OCI-LY1 (cell line): Measurements from ENCODE around the gene PPP2R5B.

Experiments used
- H2AFZ ChIP-seq: fragments of 200-600 bp; sonication (generic), shearing (Covaris generic); 2 replicates; pipeline ENCODE4 v1.6.0; 2014; ENCODE audit warnings: antibody characterized with exemption, mild to moderate bottlenecking, low read length
- H3F3A ChIP-seq: fragments of 200-600 bp; sonication (generic), shearing (Covaris generic); 2 replicates; pipeline ENCODE4 v1.6.0; 2014; ENCODE audit warnings: mild to moderate bottlenecking, antibody characterized with exemption, low read length, moderate library complexity; ENCODE audit not compliant: insufficient read depth
- H3K27ac ChIP-seq: fragments of 200-600 bp; sonication (generic); 2 replicates; pipeline ENCODE4 v1.5.1; 2014; ENCODE audit warnings: low read length, mixed run types, mild to moderate bottlenecking, low read depth; ENCODE audit not compliant: poor library complexity, severe bottlenecking
- H3K27me3 ChIP-seq: fragments of 200-600 bp; sonication (generic); 2 replicates; pipeline ENCODE4 v1.6.0; 2014; ENCODE audit warnings: antibody characterized with exemption, mild to moderate bottlenecking, low read length, moderate library complexity; ENCODE audit not compliant: insufficient read depth
- H3K36me3 ChIP-seq: fragments of 200-600 bp; sonication (generic); 2 replicates; pipeline ENCODE4 v1.6.1; 2014; ENCODE audit warnings: mild to moderate bottlenecking, antibody characterized with exemption, low read length, moderate library complexity, mixed read lengths; ENCODE audit not compliant: insufficient read depth
- H3K4me1 ChIP-seq: fragments of 200-600 bp; sonication (generic); 2 replicates; pipeline ENCODE4 v1.5.1; 2014; ENCODE audit warnings: mild to moderate bottlenecking, low read length, moderate library complexity; ENCODE audit not compliant: insufficient read depth, severe bottlenecking
- H3K4me2 ChIP-seq: fragments of 200-600 bp; sonication (generic), shearing (Covaris generic); 2 replicates; pipeline ENCODE4 v1.6.1; 2014; ENCODE audit warnings: low read length
- H3K4me3 ChIP-seq: fragments of 200-600 bp; sonication (generic); 2 replicates; pipeline ENCODE4 v1.5.1; 2014; ENCODE audit warnings: low read length, low read depth, mild to moderate bottlenecking, mixed read lengths; ENCODE audit not compliant: poor library complexity, severe bottlenecking
- H3K79me2 ChIP-seq: fragments of 200-600 bp; shearing (Covaris generic); 2 replicates; pipeline ENCODE4 v1.6.1; 2016; ENCODE audit warnings: mixed run types, low read length, mixed read lengths; ENCODE audit not compliant: insufficient read depth
- H3K9ac ChIP-seq: fragments of 200-600 bp; sonication (generic), shearing (Covaris generic); 2 replicates; pipeline ENCODE4 v1.6.1; 2014; ENCODE audit warnings: mild to moderate bottlenecking, low read length, mixed read lengths
- H3K9me2 ChIP-seq: fragments of 200-600 bp; sonication (generic), shearing (Covaris generic); 2 replicates; pipeline ENCODE4 v1.6.1; 2014; ENCODE audit warnings: low read depth, mild to moderate bottlenecking, low read length, mixed read lengths
- H3K9me3 ChIP-seq: fragments of 200-600 bp; shearing (Covaris generic); 2 replicates; pipeline ENCODE4 v1.6.1; 2014; ENCODE audit warnings: low read length, mixed read lengths
- H4K20me1 ChIP-seq: fragments of 200-600 bp; sonication (generic), shearing (Covaris generic); 2 replicates; pipeline ENCODE4 v1.6.0; 2016; ENCODE audit warnings: mild to moderate bottlenecking, low read length; ENCODE audit not compliant: insufficient read depth
- CTCF ChIP-seq: fragments of 200-600 bp; sonication (generic), shearing (Covaris generic); IDR thresholded peaks from 2 replicates; pipeline ENCODE4 v1.5.1; 2017; ENCODE audit warnings: mild to moderate bottlenecking, antibody characterized with exemption, low read length, moderate library complexity, mixed read lengths
- EZH2 ChIP-seq: fragments of 200-600 bp; sonication (generic), shearing (Covaris generic); IDR thresholded peaks from 2 replicates; pipeline ENCODE4 v1.8.0; 2017; ENCODE audit warnings: borderline replicate concordance, mixed run types, mild to moderate bottlenecking, antibody characterized with exemption, low read length, moderate library complexity, mixed read lengths

Gene PPP2R5B

GRCh38 chr11:64960719-64961118, 36.2 kb downstream of the PPP2R5B start:
- no peak overlapping the region for H3K4me3 ChIP-seq
- no peak overlapping the region for H3K4me2 ChIP-seq
- no peaks in the 10 kb centered on the region for H3F3A ChIP-seq
- H3K36me3 ChIP-seq: no peaks in the 10 kb centered on the region
- no peak overlapping the region for H3K27ac ChIP-seq
- no peaks in the 10 kb centered on the region for H4K20me1 ChIP-seq
- H3K9ac ChIP-seq: no peak overlapping the region
- no peaks in the 10 kb centered on the region for H3K79me2 ChIP-seq
- no peaks in the 10 kb centered on the region for H3K9me2 ChIP-seq
- no peak overlapping the region for H2AFZ ChIP-seq
- no peak for TF ChIP-seq EZH2
- TF ChIP-seq CTCF: no peak
- H3K4me1 ChIP-seq: no peaks in the 10 kb centered on the region
- H3K9me3 ChIP-seq: no peaks in the 10 kb centered on the region
- no peaks in the 10 kb centered on the region for H3K27me3 ChIP-seq

GRCh38 chr11:64963072-64963631, 38.7 kb downstream of the PPP2R5B start:
- no peaks in the 10 kb centered on the region for H3K36me3 ChIP-seq
- no peak overlapping the region for H3K4me3 ChIP-seq
- H3F3A ChIP-seq: no peaks in the 10 kb centered on the region
- H3K79me2 ChIP-seq: no peaks in the 10 kb centered on the region
- no peak for TF ChIP-seq EZH2
- TF ChIP-seq CTCF: no peak
- no peaks in the 10 kb centered on the region for H3K9me3 ChIP-seq
- H3K27me3 ChIP-seq: no peaks in the 10 kb centered on the region
- no peak overlapping the region for H3K9ac ChIP-seq
- no peak overlapping the region for H3K27ac ChIP-seq
- H4K20me1 ChIP-seq: no peaks in the 10 kb centered on the region
- no peaks in the 10 kb centered on the region for H3K9me2 ChIP-seq
- no peak overlapping the region for H3K4me2 ChIP-seq
- no peaks in the 10 kb centered on the region for H3K4me1 ChIP-seq
- no peak overlapping the region for H2AFZ ChIP-seq

- peaks cover 19% of the 10 kb centered on the region for H3K4me1 ChIP-seq
- H2AFZ ChIP-seq: no peak overlapping the region
- H3K79me2 ChIP-seq: no peaks in the 10 kb centered on the region
- H3K9ac ChIP-seq: no peak overlapping the region
- H3F3A ChIP-seq: no peaks in the 10 kb centered on the region
- H3K9me3 ChIP-seq: no peaks in the 10 kb centered on the region
- no peak overlapping the region for H3K4me3 ChIP-seq
- no peaks in the 10 kb centered on the region for H4K20me1 ChIP-seq
- no peaks in the 10 kb centered on the region for H3K9me2 ChIP-seq
- TF ChIP-seq EZH2 (no peak), CTCF (no peak)
- H3K27me3 ChIP-seq: no peaks in the 10 kb centered on the region
- no peak overlapping the region for H3K4me2 ChIP-seq
- no peak overlapping the region for H3K27ac ChIP-seq
- no peaks in the 10 kb centered on the region for H3K36me3 ChIP-seq
Measured at GRCh38 chr11:64967375-64967774, 42.9 kb downstream of the PPP2R5B start.
